ENCODE data around the gene C1orf35.

- TF ChIP-seq NR1H2 (CRISPR knock-in tag; IDR thresholded peaks at IDR 0.05) (no peak), POLR2AphosphoS5 (IDR thresholded peaks at IDR 0.05; ENCODE audit: control insufficient read depth, insufficient read depth, low read depth, low read length) (no peak), ZNF740 (CRISPR knock-in tag; IDR thresholded peaks at IDR 0.05) (no peak), ZNF740 (tag; IDR thresholded peaks at IDR 0.05) (no peak), ZNF133 (CRISPR knock-in tag; IDR thresholded peaks at IDR 0.05) (no peak), CTCF (IDR thresholded peaks at IDR 0.05 in 2 of 3, conservative IDR thresholded peaks at IDR 0.05 in 1 of 3; ENCODE audit: insufficient read depth in 2 of 3, low read depth in 1 of 3, low read length in 3 of 3) (no peak), CREM (IDR thresholded peaks at IDR 0.05; ENCODE audit: low read depth) (no peak), RBFOX2 (IDR thresholded peaks at IDR 0.05; ENCODE audit: low read depth, low read length) (peak; percentile 59; the same call in 1 of the 2 replicates), JUNB (CRISPR knock-in tag; conservative IDR thresholded peaks at IDR 0.05) (no peak), BCLAF1 (IDR thresholded peaks at IDR 0.05; ENCODE audit: borderline replicate concordance in 1 of 2, control insufficient read depth in 1 of 2, low read depth in 2 of 2, low read length in 1 of 2) (no peak)
Measured at GRCh38 chr1:228089519-228090380, 13.4 kb downstream of the C1orf35 start.
